HEK293 (cell line): ENCODE data around the gene ABHD16A.

Experiments
- BCL11B ChIP-seq: fragments of 450-650 bp; formaldehyde crosslinking; IDR thresholded peaks from 2 replicates; pipeline ENCODE4 v1.5.1; 2016; ENCODE audit warnings: low read depth, missing biosample characterization, missing genetic modification characterization
- BCL6B ChIP-seq: fragments of 450-650 bp; formaldehyde crosslinking; IDR thresholded peaks from 2 replicates; pipeline ENCODE4 v1.5.1; 2017; ENCODE audit warnings: missing biosample characterization, missing genetic modification characterization
- ELK4 ChIP-seq: IDR thresholded peaks from 2 replicates; pipeline ENCODE4 v1.6.1; 2011; ENCODE audit warnings: mild to moderate bottlenecking, low read depth, low read length, borderline replicate concordance
- GLI2 ChIP-seq: fragments of 450-650 bp; formaldehyde crosslinking; IDR thresholded peaks from 2 replicates; pipeline ENCODE4; 2017; ENCODE audit warnings: missing biosample characterization, missing genetic modification characterization, low read depth, borderline replicate concordance
- HOXC10 ChIP-seq: sonication (generic); formaldehyde crosslinking; IDR thresholded peaks from 2 replicates; pipeline ENCODE4 v1.8.1; 2023; ENCODE audit warnings: mild to moderate bottlenecking, missing genetic modification reagents
- HOXD13 ChIP-seq: sonication (generic); formaldehyde crosslinking; IDR thresholded peaks from 2 replicates; pipeline ENCODE4 v1.8.0; 2022; ENCODE audit warnings: missing genetic modification reagents, borderline replicate concordance
- WT1 ChIP-seq: fragments of 450-650 bp; formaldehyde crosslinking; IDR thresholded peaks from 2 replicates; pipeline ENCODE4 v1.5.1; 2016; ENCODE audit warnings: missing biosample characterization, missing genetic modification characterization
- YY2 ChIP-seq: fragments of 450-650 bp; formaldehyde crosslinking; IDR thresholded peaks from 2 replicates; pipeline ENCODE4 v1.5.1; 2016; ENCODE audit warnings: missing biosample characterization, missing genetic modification characterization
- ZBTB17 ChIP-seq: fragments of 450-650 bp; formaldehyde crosslinking; IDR thresholded peaks from 2 replicates; pipeline ENCODE4 v1.5.1; 2016; ENCODE audit warnings: missing biosample characterization, missing genetic modification characterization
- ZBTB8A ChIP-seq: fragments of 450-650 bp; formaldehyde crosslinking; IDR thresholded peaks from 2 replicates; pipeline ENCODE4 v1.5.1; 2016; ENCODE audit warnings: missing biosample characterization, missing genetic modification characterization
- ZNF10 ChIP-seq: fragments of 450-650 bp; formaldehyde crosslinking; IDR thresholded peaks from 2 replicates; pipeline ENCODE4 v1.5.1; 2017; ENCODE audit warnings: missing biosample characterization, missing genetic modification characterization
- ZNF132 ChIP-seq: fragments of 450-650 bp; formaldehyde crosslinking; IDR thresholded peaks from 2 replicates; pipeline ENCODE4 v1.5.1; 2017; ENCODE audit warnings: missing biosample characterization, missing genetic modification characterization, borderline replicate concordance
- ZNF133 ChIP-seq: fragments of 450-650 bp; formaldehyde crosslinking; IDR thresholded peaks from 2 replicates; pipeline ENCODE4 v1.5.1; 2016; ENCODE audit warnings: missing biosample characterization, missing genetic modification characterization
- ZNF274 ChIP-seq, 2 experiments: fragments of 200-500 bp in 1 of 2; fragments of 450-650 bp in 1 of 2; sonication (Bioruptor generic) in 1 of 2; formaldehyde crosslinking in 1 of 2; IDR thresholded peaks; 2 replicates each; pipeline versions ENCODE4 v1.5.1 to v1.6.1; 2014 to 2016; ENCODE audit warnings: borderline replicate concordance in 1 of 2, inconsistent platforms in 1 of 2, low read length in 1 of 2, missing biosample characterization in 1 of 2, missing genetic modification characterization in 1 of 2
- ZNF311 ChIP-seq: fragments of 450-650 bp; formaldehyde crosslinking; IDR thresholded peaks from 2 replicates; pipeline ENCODE4 v1.5.1; 2017; ENCODE audit warnings: missing biosample characterization, missing genetic modification characterization, borderline replicate concordance
- ZNF362 ChIP-seq: fragments of 450-650 bp; formaldehyde crosslinking; IDR thresholded peaks from 2 replicates; pipeline ENCODE4 v1.5.1; 2016; ENCODE audit warnings: missing biosample characterization, missing genetic modification characterization
- ZNF548 ChIP-seq: fragments of 450-650 bp; formaldehyde crosslinking; IDR thresholded peaks from 2 replicates; pipeline ENCODE4 v1.5.1; 2016; ENCODE audit warnings: missing biosample characterization, missing genetic modification characterization
- ZNF571 ChIP-seq: fragments of 450-650 bp; formaldehyde crosslinking; IDR thresholded peaks from 2 replicates; pipeline ENCODE4 v1.5.0; 2017; ENCODE audit warnings: missing biosample characterization, missing genetic modification characterization
- ZNF596 ChIP-seq: fragments of 450-650 bp; IDR thresholded peaks from 2 replicates; pipeline ENCODE4 v1.5.0; 2018; ENCODE audit warnings: missing biosample characterization, mild to moderate bottlenecking, missing genetic modification characterization, moderate library complexity
- ZNF623 ChIP-seq: fragments of 450-650 bp; formaldehyde crosslinking; IDR thresholded peaks from 2 replicates; pipeline ENCODE4 v1.5.1; 2016; ENCODE audit warnings: missing biosample characterization, missing genetic modification characterization
- ZNF677 ChIP-seq: fragments of 450-650 bp; IDR thresholded peaks from 2 replicates; pipeline ENCODE4 v1.5.0; 2018; ENCODE audit warnings: missing biosample characterization, mild to moderate bottlenecking, missing genetic modification characterization, moderate library complexity
- ZNF701 ChIP-seq: fragments of 450-650 bp; formaldehyde crosslinking; IDR thresholded peaks from 2 replicates; pipeline ENCODE4 v1.5.1; 2016; ENCODE audit warnings: missing biosample characterization, missing genetic modification characterization
- ZNF785 ChIP-seq: fragments of 450-650 bp; formaldehyde crosslinking; IDR thresholded peaks from 2 replicates; pipeline ENCODE4 v1.5.1; 2016; ENCODE audit warnings: missing biosample characterization, missing genetic modification characterization
- TF ChIP-seq, protein P1 (sequence below): fragments of 450-650 bp; formaldehyde crosslinking; IDR thresholded peaks from 2 replicates; pipeline ENCODE4 v1.5.1; 2016; ENCODE audit warnings: missing biosample characterization, missing genetic modification characterization
- TF ChIP-seq, protein P2 (sequence below): fragments of 450-650 bp; formaldehyde crosslinking; IDR thresholded peaks from 2 replicates; pipeline ENCODE4 v1.5.1; 2017; ENCODE audit warnings: missing biosample characterization, missing genetic modification characterization
- TF ChIP-seq, protein P3 (sequence below): fragments of 450-650 bp; IDR thresholded peaks from 2 replicates; pipeline ENCODE4 v1.5.1; 2018; ENCODE audit warnings: missing biosample characterization, mild to moderate bottlenecking, missing genetic modification characterization
- TF ChIP-seq, protein P4 (sequence below): fragments of 450-650 bp; formaldehyde crosslinking; IDR thresholded peaks from 2 replicates; pipeline ENCODE4 v1.5.1; 2017; ENCODE audit warnings: missing biosample characterization, missing genetic modification characterization

Gene ABHD16A

DNA sequence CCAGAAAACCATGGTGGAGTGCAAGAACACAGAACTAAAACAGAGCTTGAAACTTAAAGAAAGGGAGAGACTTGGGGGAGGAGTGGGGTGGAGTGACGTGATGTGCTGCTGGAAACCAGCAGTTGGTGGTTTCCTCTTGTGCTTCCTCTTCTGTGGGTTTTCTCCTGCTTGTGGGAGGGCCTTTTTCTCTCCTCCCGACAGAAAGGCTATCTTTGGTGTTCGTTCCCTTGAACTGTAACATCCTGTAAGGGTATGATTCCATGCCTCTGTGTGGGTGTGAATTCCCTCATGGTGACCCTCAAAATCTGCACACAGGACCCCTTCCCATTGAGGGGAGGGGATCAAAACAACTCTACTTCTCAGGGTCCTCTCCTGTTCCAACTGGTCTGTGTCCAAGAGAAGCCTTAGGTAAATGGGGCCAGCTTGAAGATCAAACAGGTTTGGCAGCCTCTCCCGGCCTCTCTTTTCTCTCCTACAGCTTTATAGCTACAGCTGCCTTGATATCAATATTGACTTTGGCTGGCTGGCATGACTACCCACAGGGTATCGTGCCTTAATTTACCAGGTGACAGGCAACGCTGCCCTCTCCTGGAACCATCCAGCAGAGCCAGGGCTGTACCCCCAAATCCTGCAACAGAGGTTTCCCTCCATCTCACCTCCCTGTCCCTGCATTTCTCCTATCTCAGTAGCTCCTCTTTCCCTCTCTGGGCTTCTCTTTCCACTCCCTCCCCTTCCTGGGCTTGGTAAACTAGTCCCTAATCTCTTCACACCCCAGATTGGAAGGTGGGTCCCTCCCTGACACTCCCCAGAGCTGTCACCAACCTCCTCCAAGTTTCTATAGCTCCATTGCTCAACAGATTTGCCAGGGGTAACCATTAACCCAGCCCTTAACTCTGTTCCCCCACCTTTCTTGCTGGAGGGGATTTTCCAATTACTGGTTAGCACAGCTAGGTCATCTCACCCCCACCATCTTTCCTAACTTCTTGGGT, 35.2 kb upstream of the ABHD16A start (continued):
- TF ChIP-seq BCL6B (tag by site-specific recombination) (no peak), ZNF701 (tag by site-specific recombination) (no peak), ELK4 (no peak), GLI2 (tag by site-specific recombination) (no peak), ZNF362 (tag by site-specific recombination) (no peak), ZNF132 (tag by site-specific recombination) (no peak), HOXC10 (no peak), ZNF133 (tag by site-specific recombination) (no peak), ZNF571 (tag by site-specific recombination) (no peak), ZNF311 (no peak), WT1 (tag by site-specific recombination) (peak; percentile 97), ZNF548 (tag by site-specific recombination) (no peak), HOXD13 (CRISPR knock-in tag) (no peak), ZNF785 (tag by site-specific recombination) (no peak), ZNF677 (tag by site-specific recombination) (no peak), ZBTB17 (tag by site-specific recombination) (0 out of 2 replicates have a peak, but pooled peaks have one; percentile 31), ZNF623 (tag by site-specific recombination) (no peak), ZNF10 (tag by site-specific recombination) (peak; percentile 90), BCL11B (tag by site-specific recombination) (no peak), ZBTB8A (tag by site-specific recombination) (no peak), ZNF274 (IDR thresholded peaks at IDR 0.05; ENCODE audit: low read length) (no peak), ZNF274 (tag by site-specific recombination; IDR thresholded peaks at IDR 0.05; ENCODE audit: borderline replicate concordance) (no peak), ZNF596 (no peak), YY2 (tag by site-specific recombination) (no peak)
- TF ChIP-seq, protein P1, sequence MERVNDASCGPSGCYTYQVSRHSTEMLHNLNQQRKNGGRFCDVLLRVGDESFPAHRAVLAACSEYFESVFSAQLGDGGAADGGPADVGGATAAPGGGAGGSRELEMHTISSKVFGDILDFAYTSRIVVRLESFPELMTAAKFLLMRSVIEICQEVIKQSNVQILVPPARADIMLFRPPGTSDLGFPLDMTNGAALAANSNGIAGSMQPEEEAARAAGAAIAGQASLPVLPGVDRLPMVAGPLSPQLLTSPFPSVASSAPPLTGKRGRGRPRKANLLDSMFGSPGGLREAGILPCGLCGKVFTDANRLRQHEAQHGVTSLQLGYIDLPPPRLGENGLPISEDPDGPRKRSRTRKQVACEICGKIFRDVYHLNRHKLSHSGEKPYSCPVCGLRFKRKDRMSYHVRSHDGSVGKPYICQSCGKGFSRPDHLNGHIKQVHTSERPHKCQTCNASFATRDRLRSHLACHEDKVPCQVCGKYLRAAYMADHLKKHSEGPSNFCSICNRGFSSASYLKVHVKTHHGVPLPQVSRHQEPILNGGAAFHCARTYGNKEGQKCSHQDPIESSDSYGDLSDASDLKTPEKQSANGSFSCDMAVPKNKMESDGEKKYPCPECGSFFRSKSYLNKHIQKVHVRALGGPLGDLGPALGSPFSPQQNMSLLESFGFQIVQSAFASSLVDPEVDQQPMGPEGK = peak; percentile 68
- TF ChIP-seq, protein P2, sequence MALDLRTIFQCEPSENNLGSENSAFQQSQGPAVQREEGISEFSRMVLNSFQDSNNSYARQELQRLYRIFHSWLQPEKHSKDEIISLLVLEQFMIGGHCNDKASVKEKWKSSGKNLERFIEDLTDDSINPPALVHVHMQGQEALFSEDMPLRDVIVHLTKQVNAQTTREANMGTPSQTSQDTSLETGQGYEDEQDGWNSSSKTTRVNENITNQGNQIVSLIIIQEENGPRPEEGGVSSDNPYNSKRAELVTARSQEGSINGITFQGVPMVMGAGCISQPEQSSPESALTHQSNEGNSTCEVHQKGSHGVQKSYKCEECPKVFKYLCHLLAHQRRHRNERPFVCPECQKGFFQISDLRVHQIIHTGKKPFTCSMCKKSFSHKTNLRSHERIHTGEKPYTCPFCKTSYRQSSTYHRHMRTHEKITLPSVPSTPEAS (tag by site-specific recombination) = no peak
- TF ChIP-seq, protein P3, sequence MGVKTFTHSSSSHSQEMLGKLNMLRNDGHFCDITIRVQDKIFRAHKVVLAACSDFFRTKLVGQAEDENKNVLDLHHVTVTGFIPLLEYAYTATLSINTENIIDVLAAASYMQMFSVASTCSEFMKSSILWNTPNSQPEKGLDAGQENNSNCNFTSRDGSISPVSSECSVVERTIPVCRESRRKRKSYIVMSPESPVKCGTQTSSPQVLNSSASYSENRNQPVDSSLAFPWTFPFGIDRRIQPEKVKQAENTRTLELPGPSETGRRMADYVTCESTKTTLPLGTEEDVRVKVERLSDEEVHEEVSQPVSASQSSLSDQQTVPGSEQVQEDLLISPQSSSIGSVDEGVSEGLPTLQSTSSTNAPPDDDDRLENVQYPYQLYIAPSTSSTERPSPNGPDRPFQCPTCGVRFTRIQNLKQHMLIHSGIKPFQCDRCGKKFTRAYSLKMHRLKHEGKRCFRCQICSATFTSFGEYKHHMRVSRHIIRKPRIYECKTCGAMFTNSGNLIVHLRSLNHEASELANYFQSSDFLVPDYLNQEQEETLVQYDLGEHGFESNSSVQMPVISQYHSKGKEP (tag by site-specific recombination) = no peak
- TF ChIP-seq, protein P4, sequence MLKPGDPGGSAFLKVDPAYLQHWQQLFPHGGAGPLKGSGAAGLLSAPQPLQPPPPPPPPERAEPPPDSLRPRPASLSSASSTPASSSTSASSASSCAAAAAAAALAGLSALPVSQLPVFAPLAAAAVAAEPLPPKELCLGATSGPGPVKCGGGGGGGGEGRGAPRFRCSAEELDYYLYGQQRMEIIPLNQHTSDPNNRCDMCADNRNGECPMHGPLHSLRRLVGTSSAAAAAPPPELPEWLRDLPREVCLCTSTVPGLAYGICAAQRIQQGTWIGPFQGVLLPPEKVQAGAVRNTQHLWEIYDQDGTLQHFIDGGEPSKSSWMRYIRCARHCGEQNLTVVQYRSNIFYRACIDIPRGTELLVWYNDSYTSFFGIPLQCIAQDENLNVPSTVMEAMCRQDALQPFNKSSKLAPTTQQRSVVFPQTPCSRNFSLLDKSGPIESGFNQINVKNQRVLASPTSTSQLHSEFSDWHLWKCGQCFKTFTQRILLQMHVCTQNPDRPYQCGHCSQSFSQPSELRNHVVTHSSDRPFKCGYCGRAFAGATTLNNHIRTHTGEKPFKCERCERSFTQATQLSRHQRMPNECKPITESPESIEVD = no peak
